Cortex of kidney (tissue), 1 donor: Measurements from ENCODE around the gene EHBP1L1.

ENCODE experiments used
- DNase-seq: peaks from one replicate; lab custom pipeline; 2025; lab: John Stamatoyannopoulos, UW

EHBP1L1 gene

GRCh38 chr11:65575568-65576231, at the start of gene EHBP1L1:
TSS of gene EHBP1L1 (plus strand) at chr11:65576053. CDS start at chr11:65576303, 250 bp downstream.
- no peak for DNase-seq

DNA sequence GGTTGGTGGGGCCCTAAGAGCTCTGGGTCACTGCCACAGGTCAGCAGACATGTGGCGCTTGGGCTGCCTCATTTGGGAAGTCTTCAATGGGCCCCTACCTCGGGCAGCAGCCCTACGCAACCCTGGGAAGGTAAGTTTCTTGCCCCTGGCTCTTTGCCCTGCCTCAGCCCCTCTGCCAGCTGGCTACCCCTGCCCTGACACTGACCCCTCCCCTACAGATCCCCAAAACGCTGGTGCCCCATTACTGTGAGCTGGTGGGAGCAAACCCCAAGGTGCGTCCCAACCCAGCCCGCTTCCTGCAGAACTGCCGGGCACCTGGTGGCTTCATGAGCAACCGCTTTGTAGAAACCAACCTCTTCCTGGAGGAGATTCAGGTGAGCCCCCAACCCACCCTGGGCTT, 49.1 kb upstream of the EHBP1L1 start:
- DNase-seq = no peak

DNA sequence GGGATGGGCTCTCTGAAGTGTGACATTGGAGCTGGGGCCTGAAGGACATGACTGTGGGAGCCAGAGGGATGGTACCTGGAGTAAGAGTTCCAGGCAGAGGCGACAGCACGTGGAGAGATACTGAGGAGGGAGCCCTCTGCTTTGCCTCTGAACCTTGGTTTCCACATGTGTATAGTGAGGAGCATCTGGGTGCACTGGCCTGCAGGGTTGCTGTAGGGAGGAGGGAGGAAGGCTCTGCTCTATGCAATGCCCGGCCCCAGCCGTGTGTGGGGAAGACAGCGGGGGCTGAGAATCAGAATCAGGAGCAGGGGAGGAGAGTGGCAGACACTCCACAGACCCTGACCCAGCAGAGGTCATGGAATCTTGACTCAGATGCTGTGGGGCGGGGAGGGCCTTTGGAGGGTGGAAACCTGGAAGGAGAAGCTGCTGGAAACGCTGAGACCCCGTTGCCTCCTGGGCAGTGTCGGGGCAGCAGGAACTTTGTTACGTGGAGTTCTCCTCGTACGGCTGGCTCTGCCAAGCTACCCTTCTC, 47.0 kb upstream of the EHBP1L1 start:
- no peak for DNase-seq

DNA sequence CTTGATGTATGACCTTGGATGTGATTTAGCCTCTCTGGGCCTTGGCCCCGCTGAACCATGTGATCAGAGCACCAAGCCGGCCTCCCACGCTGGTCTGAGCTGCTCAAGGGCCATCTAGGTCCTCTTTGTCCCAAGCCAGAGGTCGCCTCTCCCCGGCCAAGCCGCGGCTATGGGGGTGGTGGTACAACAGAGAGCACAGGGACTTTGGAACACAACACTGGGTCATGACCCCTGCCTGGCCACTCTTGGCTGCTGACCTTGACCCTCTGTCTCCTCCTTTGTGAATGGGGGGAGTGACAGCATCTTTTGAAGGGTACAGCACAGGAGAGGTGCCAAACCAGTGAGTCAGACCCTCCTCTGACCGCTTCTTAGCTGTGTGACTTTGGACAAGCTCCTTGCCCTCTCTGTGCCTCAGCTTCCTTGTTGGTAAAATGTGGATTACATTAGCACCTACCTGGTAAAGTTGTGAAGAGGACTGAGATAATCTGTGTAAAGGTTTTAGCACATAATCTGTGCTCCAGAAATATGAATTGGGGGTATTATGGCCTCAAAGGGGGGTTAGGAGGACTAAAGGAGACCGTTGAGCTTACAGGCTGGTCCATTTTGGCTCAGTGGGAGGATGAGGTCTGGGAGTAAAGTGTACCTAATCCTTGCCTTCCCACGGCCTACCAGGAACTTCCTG, 46.2 kb upstream of the EHBP1L1 start:
- DNase-seq = no peak

- DNase-seq = no peak
These were observed 45.7 kb upstream of the EHBP1L1 start for GRCh38 chr11:65530157-65530496.

GRCh38 chr11:65532388-65533064, 43.3 kb upstream of the EHBP1L1 start:
- no peak for DNase-seq

DNA sequence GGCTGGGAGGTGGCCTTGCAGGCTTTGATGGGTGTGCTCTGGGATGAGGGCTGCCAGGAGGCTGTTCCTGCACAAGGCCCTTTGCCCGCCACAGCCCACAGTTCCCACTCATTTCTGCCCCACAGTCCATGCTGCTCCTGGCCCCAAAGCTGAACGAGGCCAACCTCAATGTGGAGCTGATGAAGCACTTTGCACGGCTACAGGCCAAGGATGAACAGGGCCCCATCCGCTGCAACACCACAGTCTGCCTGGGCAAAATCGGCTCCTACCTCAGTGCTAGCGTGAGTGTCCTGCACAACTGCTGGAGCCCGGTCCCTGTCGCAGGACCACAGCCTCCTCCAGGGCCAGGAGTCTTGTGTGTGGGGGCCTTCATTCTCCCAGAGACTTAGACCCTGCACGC, 40.8 kb upstream of the EHBP1L1 start:
- DNase-seq = no peak

DNA sequence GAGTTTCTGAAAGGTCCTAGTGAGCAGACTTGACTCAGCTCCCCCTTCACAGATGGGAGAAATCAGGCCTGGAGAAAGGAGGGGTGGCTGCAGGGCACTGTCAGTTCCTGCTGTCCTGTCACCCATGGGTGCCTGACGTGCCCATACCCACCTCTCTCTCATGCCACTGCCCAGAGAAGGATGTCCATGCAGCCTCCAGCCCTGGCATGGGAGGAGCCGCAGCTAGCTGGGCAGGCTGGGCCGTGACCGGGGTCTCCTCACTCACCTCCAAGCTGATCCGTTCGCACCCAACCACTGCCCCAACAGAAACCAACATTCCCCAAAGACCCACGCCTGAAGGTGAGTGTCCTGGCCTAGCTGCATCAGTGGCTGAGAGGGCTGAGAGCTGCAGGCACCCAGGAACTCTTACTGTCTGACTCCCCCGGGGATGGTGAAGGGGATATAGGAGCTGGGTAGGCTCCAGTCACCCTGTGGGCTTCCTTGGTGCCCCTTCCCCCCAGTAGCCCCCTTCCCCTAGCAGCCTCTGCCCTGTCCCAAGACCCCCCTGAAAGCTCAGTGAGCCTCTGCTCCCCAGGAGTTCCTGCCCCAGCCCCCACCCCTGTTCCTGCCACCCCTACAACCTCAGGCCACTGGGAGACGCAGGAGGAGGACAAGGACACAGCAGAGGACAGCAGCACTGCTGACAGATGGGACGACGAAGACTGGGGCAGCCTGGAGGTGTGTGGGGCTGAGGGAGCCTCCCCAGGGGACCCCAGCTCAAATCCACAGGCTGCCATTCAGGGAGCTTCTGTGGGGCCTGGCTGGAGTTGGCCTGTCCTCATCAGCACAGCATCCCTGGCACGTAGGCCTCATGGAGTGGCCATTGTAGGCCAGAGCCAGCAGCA, 39.2 kb upstream of the EHBP1L1 start:
- no peak for DNase-seq

- no peak for DNase-seq
These were observed 38.6 kb upstream of the EHBP1L1 start for GRCh38 chr11:65537296-65537597.

DNA sequence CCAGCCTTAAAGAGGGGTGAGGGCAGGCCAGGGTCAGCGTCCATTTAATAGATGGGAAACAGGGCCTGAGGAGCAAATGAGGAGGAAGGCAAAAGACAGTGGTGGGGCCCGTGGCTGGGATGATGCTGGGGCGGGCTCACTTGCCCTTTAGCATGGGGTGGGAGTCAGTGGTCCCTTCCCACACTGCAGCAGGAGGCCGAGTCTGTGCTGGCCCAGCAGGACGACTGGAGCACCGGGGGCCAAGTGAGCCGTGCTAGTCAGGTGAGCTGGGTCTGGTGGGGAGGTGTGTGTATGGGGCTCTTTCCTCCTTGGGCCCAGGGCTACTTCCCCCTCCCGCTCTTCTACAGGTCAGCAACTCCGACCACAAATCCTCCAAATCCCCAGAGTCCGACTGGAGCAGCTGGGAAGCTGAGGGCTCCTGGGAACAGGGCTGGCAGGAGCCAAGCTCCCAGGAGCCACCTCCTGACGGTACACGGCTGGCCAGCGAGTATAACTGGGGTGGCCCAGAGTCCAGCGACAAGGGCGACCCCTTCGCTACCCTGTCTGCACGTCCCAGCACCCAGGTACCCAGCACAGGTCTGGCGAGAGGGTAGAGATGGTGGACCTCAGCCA, 38.1 kb upstream of the EHBP1L1 start:
- no peak for DNase-seq

- DNase-seq = no peak
These were observed 37.5 kb upstream of the EHBP1L1 start for GRCh38 chr11:65538232-65538914.

GRCh38 chr11:65538915-65539743, 36.7 kb upstream of the EHBP1L1 start:
- DNase-seq = no peak

DNA sequence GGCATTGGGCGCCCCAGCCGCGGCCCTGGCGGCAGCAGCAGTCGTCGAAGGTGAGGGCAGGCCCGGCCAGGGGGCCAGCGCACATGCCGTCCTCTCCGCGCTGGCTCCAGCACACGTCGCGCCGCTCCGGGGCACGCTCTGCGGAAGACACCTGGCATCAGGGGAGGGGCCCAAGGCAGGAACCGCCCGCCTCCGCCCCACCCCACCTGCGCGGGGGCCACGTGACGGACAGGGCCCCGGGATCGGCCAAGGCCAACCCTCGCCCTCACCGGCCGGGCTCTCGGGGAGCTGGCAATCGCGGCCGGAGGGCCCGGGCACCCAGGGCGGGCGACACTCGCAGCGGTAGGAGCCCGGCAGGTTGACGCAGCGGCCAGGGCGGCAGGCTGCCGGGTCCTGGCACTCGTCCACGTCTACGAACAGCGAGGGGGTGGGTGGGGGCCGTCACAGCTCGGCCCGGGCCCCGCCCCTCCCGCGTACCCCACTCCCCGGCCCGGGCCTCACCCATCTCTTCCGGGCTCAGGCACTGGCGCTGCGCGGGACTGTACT, 36.0 kb upstream of the EHBP1L1 start:
- DNase-seq = no peak

- no peak for DNase-seq
These were observed 35.4 kb upstream of the EHBP1L1 start for GRCh38 chr11:65540290-65541092.

DNA sequence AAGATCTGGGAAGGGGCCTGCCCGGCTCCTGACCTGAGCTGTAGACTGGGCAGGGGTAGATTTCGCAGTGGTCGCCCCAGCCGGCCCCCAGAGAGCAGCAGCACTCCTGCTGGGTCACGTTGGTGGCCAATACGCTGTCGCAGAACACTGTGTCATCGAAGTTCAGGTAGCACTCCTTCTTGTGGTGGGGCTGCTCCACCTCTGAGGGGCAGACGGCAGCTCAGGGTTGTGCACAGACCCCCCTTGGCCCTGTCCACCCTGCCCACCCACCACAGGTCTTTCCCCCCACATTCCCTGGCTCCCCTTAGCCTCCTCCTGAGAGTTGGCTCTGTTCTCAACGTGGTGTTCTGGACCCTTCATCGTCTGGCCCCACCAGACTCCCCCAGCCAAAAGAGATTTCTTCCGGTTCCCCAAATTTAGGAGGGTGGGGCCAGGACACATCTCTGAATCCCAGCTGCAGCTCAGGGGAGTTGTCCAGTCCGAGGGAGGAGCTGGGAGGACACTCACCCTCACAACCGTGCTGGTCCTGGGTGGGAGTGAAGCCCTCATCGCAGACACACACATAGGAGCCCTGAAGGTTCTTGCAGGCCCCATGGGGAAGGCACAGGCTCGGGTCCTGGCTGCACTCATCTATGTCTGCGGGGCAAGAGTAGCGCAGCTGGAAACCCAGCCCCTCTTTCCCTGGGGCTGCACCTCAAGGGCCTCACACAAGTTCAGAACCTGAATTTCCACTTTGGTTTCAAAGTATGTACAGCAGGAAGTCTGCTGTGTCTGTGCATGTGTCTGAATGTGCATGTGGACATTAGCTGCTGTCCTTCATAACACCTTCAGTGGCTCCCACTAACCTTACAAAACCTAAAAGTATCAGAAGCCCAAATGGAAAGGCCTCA, 34.5 kb upstream of the EHBP1L1 start:
- no peak for DNase-seq

DNA sequence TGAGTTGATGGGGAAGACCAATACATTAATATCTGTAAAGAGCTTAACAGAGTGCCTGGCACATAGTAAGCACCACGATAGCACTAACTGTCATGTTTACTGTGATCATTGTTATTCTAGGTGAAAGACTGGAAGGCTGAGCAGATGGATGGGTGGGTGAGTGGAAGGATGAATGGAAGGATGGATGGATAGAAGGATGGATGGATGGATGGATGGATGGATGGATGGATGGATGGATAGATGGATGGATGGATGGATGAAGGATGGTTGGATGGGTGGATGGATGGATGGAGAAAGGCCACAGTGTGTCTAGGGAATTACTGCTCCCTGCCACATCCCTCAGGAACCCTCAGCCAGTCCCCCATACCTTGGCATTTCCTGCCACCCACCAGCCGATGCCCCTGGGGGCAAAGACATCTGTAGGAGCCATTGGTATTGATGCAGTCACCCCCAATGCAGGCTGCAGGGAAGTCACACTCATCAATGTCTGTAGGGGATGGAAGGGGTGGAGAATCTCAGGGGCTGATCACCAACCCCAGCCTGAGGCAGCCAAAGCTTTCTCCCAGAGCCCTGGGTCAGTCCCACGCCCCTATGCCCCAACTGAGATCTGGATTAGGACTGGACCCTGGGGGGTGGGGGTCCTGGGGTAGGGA, 33.0 kb upstream of the EHBP1L1 start:
- no peak for DNase-seq

GRCh38 chr11:65545853-65546216, 30.0 kb upstream of the EHBP1L1 start:
- no peak for DNase-seq
